ENCODE results near the gene CEP85L.
A peak's percentile ranks its signal among the peaks of the same experiment; 100 is the strongest.

CEP85L gene

DNA sequence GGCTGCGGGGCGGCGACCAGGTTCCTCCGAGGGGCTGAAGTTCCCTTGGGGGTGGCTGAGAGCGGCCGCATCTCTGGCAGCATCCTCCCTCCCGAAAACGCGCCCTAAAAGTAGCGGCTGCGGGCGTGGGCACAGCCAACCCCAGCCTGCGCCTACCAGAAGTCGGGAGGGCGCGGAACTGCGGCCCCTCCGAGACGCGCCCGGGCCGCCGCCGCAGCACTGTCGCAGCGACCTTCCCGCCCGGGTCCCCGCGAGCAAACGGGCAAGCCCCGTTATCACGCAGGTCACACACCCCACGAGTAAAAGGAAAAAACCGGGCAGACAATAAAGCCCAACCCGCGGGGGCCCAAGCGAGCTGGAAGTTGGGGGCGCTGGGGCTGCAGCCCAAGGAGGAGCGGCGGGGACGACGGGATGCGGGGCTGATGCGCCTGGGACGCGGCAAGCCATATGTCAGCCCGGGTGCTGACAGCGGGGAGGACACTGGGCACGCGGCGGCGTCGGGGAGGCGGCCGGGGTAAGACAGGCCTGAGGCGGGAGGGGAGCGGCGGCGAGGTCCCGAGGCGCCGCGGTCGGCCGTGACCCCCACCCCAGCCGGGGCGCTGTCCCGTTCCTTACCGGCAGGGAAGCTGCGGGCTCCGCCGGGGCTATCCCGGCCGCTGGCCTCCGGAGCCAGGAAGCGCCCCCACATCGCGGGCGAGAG lies 659 bp downstream of the CEP85L start:
- DNase-seq (ENCODE audit: low read depth) = peak; percentile 63
- TF ChIP-seq, protein P1, sequence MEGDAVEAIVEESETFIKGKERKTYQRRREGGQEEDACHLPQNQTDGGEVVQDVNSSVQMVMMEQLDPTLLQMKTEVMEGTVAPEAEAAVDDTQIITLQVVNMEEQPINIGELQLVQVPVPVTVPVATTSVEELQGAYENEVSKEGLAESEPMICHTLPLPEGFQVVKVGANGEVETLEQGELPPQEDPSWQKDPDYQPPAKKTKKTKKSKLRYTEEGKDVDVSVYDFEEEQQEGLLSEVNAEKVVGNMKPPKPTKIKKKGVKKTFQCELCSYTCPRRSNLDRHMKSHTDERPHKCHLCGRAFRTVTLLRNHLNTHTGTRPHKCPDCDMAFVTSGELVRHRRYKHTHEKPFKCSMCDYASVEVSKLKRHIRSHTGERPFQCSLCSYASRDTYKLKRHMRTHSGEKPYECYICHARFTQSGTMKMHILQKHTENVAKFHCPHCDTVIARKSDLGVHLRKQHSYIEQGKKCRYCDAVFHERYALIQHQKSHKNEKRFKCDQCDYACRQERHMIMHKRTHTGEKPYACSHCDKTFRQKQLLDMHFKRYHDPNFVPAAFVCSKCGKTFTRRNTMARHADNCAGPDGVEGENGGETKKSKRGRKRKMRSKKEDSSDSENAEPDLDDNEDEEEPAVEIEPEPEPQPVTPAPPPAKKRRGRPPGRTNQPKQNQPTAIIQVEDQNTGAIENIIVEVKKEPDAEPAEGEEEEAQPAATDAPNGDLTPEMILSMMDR (IDR thresholded peaks at IDR 0.05; ENCODE audit: insufficient read depth, low read depth, low read length, missing control alignments) = no peak
- H3K4me3 ChIP-seq (ENCODE audit: low read depth, low read length) = peak overlapping the region; percentile 95

DNA sequence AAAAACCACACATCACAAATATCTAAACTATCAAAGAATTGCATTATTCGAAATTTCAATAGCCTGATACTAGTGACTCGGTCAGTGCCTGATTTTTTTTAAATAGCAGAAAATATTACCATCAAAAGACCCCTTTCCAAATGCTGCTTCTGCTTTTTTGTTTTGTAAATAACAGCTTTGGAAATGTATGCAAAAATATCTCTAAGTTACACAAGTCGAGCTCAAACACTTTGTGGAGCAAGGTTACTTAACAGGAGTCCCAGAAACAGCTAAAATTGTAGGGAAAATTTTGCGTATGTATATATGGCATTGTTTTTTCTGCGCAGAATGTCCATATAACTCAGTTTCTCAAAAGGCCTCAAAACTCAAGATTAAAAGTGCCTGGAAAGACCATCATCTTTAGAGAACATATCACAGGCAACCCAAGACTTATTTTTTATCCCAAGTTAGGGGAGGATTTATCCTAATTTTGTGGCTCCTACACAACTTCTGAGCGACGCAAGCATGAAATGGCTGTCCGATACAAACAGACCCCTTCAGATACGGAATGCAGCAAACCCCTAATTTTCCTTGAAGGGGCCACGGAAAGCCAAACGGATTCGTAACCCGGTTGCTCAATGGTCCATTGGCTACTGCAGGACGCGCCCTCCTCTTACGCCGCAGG lies 1.3 kb downstream of the CEP85L start:
- TF ChIP-seq, protein P1 (IDR thresholded peaks at IDR 0.05; ENCODE audit: insufficient read depth, low read depth, low read length, missing control alignments) = no peak
- no peak for DNase-seq (ENCODE audit: low read depth)
- H3K4me3 ChIP-seq (ENCODE audit: low read depth, low read length) = peak overlapping the region; percentile 95

DNA sequence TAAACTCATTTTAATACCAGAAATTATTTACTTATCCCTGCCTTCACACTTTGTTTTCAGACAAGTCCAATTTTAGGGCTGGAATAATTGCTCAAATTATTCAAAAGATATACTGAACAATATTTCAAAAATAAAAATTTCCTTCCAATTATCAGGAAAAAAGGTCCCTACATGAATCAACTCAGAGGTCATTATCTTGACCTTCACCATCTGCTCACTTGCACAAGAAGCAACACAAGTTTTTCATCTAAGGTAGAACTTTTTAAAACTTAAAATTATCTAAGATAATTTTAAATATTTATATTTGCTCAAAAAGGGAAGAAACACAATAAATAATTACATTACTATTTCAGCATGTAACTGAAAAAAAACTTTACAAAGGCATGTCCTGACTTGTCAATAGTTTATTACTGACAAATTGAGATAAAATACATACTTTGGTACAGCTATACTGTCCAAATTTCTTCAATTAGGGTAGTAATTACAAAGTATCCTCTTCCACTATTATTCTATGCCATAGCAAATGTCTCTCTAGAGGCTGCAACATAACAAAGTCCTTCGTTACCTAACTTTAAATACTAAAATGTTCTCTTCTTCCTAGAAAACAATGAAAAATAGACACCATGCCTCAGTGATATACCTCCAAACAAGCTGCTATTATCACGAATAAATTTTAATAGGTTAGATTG lies 2.4 kb downstream of the CEP85L start:
- TF ChIP-seq, protein P1 (IDR thresholded peaks at IDR 0.05; ENCODE audit: insufficient read depth, low read depth, low read length, missing control alignments) = no peak
- no peak for DNase-seq (ENCODE audit: low read depth)
- peak overlapping the region; percentile 95 for H3K4me3 ChIP-seq (ENCODE audit: low read depth, low read length)

DNA sequence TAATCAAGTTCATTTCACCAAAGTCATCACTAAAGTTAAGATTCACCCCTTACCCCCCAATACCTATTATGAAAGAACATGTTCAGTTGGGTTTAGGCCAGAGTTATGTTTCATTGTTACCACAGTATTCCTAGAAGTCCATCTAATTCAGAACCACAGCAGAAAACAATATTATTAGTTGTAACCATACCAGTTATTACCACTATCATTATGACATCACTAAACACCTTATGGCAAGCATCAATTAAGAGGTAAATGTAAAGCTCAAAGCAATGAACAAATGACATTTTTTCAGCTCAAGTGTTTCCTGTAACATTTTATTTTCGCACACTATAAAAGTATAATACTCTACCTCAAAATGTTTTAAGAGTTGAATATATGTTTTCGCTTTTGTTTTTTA lies 4.4 kb downstream of the CEP85L start:
- DNase-seq (ENCODE audit: low read depth) = no peak
- no peak overlapping the region for H3K4me3 ChIP-seq (ENCODE audit: low read depth, low read length)
- TF ChIP-seq, protein P1 (IDR thresholded peaks at IDR 0.05; ENCODE audit: insufficient read depth, low read depth, low read length, missing control alignments) = no peak

DNA sequence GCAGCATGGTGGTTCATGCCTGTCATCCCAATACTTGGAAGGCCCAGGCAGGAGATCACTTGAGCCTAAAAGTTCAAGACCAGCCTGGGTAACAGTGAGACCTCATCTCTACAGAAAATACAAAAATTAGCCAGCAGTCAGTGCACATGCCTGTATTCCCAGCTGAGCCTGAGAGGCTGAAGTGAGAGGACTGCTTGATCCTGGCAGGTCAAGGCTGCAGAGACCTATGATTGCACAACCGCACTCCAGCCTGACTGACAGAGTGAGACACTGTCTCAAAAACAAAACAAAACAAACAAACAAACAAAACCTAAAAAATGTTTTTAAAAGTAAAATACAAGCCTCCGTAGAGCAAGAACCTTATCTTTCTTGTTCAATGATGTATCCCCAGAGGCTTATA lies 6.0 kb downstream of the CEP85L start:
- TF ChIP-seq, protein P1 (IDR thresholded peaks at IDR 0.05; ENCODE audit: insufficient read depth, low read depth, low read length, missing control alignments) = no peak
- no peak for DNase-seq (ENCODE audit: low read depth)

DNA sequence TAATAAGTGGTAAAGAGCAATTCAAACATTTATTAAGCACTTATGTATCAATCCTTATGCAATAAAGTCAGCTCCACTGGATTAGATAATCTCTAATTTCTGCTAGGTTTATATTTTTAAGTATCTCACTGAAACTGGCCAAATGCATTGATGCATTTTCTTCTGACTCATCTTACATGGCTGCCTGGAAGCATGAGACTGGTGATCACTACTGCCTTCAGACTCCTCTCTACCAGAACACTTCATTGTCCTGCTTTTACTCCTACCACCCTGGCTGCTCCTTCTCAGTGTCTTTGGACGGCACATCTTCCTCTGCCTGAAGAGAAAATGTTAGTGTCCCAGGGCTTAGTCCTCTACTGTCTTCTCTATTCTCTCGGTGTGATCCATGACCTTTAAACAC lies 7.4 kb downstream of the CEP85L start:
- no peak overlapping the region for H3K4me3 ChIP-seq (ENCODE audit: low read depth, low read length)
- TF ChIP-seq, protein P1 (IDR thresholded peaks at IDR 0.05; ENCODE audit: insufficient read depth, low read depth, low read length, missing control alignments) = no peak
- DNase-seq (ENCODE audit: low read depth) = no peak

More for the DNA sequence above, 6.0 kb downstream of the CEP85L start:
- no peak overlapping the region for H3K4me3 ChIP-seq (ENCODE audit: low read depth, low read length)

Measured in GM12865 (cell line).